Muscle of arm (tissue), 12 donors: ENCODE results near the gene ESPL1. TPM values are rescaled to one million over a fixed set of nuclear protein-coding genes. Genes with fewer than 3 reads are reported as not detected.
"Not testable (repeated sequence)": the region's sequence is repeated elsewhere in the genome, so short reads cannot be mapped to it uniquely, and the experiment has no call there.

Experiments used
- DNase-seq: peaks from one replicate; pipeline ENCODE4 v3.0.0-alpha.2; 2013
- polyA plus RNA-seq, 12 donors: library from polyadenylated mRNA; unstranded; fragments of 120-200 nt; gene quantifications; one replicate each; pipeline ENCODE4 v1.2.1, GENCODE V29; 2013; ENCODE audit not compliant: insufficient read length in 12 of 12

ESPL1 gene
- polyA plus RNA-seq, 12 donors, result 3.2 to 13.1 (median 6.0) TPM; not detected in 1

- DNase-seq, result no peak
These were observed 12.1 kb upstream of the ESPL1 start for GRCh38 chr12:53255996-53256395.

- DNase-seq, result no peak
These were observed 9.3 kb upstream of the ESPL1 start for GRCh38 chr12:53258541-53259539.

- DNase-seq, result no peak
These were observed 8.2 kb upstream of the ESPL1 start for GRCh38 chr12:53259891-53260290.

GRCh38 chr12:53265783-53266182, 2.3 kb upstream of the ESPL1 start:
- DNase-seq, result no peak

- no peak for DNase-seq
These were observed 647 bp upstream of the ESPL1 start for GRCh38 chr12:53267306-53267998.

- no peak for DNase-seq
These were observed 797 bp downstream of the ESPL1 start for GRCh38 chr12:53268630-53269562.

GRCh38 chr12:53274445-53274844, 6.3 kb downstream of the ESPL1 start:
- no peak for DNase-seq

GRCh38 chr12:53276511-53276910, 8.4 kb downstream of the ESPL1 start:
- no peak for DNase-seq

- DNase-seq, result no peak
These were observed 9.9 kb downstream of the ESPL1 start for GRCh38 chr12:53277981-53278380.

GRCh38 chr12:53279283-53279869, 11.3 kb downstream of the ESPL1 start:
- no peak for DNase-seq

GRCh38 chr12:53279888-53280498, 11.9 kb downstream of the ESPL1 start:
- DNase-seq, result no peak

GRCh38 chr12:53286448-53286847, 18.3 kb downstream of the ESPL1 start:
- DNase-seq, result no peak

GRCh38 chr12:53287741-53288216, 19.7 kb downstream of the ESPL1 start:
- peak; percentile 75 for DNase-seq

GRCh38 chr12:53288322-53288721, 20.2 kb downstream of the ESPL1 start:
- no peak for DNase-seq

GRCh38 chr12:53289891-53290290, 21.8 kb downstream of the ESPL1 start:
- DNase-seq, result no peak

GRCh38 chr12:53290661-53291060, 22.6 kb downstream of the ESPL1 start:
- DNase-seq, result no peak

- no peak for DNase-seq
These were observed 24.3 kb downstream of the ESPL1 start for GRCh38 chr12:53292426-53292825.

- peak; percentile 95 for DNase-seq
These were observed 27.2 kb downstream of the ESPL1 start, which contains the start of gene PFDN5 for GRCh38 chr12:53295070-53295890. TSS of gene PFDN5 (plus strand) at chr12:53295542. CDS start at chr12:53295568, 26 bp downstream.

- DNase-seq, result no peak
These were observed 27.8 kb downstream of the ESPL1 start for GRCh38 chr12:53295891-53296219.

GRCh38 chr12:53297106-53297505, 29.0 kb downstream of the ESPL1 start:
- not testable (repeated sequence) for DNase-seq
